Measurements from ENCODE around the gene LRRC27.

LRRC27 gene

DNA sequence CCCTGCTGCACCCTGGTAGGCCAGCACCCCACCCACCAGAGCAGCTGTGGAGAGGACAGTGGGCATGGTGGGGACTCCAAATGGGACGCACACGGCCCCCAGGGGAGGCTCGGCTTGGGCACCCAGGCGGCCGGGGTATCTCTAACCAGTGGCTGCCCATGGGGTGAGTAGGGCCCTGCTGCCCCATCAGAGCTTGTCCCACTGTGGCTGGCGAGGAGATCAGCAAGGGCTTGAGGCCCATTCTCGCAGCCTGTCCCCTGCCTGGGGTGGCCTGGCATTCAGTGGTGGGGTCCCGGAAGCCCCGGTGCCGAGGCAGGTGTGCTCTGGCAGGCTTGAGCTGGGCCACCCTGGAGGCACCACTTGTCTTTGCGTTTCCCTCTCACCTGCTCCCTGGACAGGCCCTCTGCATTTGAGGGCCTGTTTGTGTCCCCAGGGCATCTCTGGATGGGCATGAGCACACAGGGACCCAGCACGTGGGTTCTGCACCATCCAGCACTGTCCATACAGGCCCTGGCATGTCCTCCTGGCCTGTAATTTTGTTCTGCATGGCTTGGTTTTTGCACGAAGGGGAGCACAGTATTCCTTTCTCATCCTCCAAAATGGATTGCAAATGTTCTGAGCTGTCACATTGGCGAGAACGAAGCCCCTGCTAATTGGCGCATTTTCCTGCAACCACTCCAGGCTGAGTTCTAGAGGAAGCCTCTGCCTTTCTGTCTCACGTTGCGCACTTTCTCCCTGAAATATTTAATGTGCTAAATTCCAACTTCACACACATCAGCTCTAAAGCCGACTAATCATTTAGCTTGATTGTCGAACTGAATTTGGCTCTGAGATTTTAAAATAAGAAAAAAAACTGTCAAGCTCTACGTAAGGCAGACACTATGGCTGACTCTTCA is 92.2 kb downstream of the LRRC27 start:
- DNase-seq (ENCODE audit: low read depth in 2 of 2, low spot score in 1 of 2): no peak

- DNase-seq (ENCODE audit: low read depth in 2 of 2, low spot score in 1 of 2): no peak
Measured at GRCh38 chr10:132425029-132425756, 93.2 kb downstream of the LRRC27 start.

- DNase-seq (ENCODE audit: low read depth in 2 of 2, low spot score in 1 of 2): no peak
Measured at GRCh38 chr10:132425757-132426155, 93.8 kb downstream of the LRRC27 start.

GRCh38 chr10:132427006-132427771 is 95.2 kb downstream of the LRRC27 start:
- DNase-seq (ENCODE audit: low read depth in 2 of 2, low spot score in 1 of 2): no peak

DNA sequence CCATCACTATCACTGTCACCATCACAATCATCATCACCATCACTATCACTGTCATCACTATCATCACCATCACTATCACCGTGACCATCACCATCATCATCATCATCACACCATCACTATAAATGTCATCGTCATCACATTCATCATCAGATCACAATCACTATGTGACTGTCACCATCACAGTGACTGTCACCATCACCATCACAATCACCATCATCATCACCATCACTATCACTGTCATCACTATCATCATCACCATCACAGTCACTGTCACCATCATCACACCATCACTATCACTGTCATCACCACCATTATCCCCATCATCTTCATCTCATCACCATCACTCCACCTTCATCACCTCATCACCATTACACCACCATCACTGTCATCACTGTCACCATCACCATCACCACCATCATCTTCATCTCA is 96.0 kb downstream of the LRRC27 start:
- DNase-seq (ENCODE audit: low read depth in 2 of 2, low spot score in 1 of 2): no peak

DNA sequence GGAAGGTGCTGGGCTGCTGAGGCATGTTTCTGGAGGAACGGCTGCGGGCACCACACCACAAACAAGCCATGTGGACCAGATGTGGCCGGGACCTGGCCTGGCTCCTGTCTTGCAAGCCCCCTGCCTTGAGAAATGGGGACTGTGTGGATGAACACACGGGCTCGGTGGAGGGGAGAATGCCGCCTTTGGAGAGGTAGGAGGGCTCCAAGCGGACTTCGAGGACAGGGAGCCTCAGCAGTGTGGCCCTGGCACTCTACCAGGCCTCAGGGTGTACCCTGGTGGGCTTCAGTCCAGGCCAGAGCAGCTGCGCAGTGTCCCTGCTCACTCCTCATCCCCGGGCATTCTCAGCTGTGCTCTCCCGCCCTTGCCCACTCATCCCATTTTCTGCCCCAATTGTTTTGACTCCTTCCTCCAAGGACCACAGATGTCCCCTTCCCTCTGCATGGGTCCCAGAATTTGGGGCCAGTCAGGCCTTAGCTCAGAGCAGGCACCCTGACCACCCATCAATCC is 96.5 kb downstream of the LRRC27 start:
- no peak for DNase-seq (ENCODE audit: low read depth in 2 of 2, low spot score in 1 of 2)
